ENCODE data around the gene ILF3. TPM values are rescaled to one million over a fixed set of nuclear protein-coding genes. Genes with fewer than 3 reads are reported as not detected.
"Not testable (repeated sequence)": the region's sequence is repeated elsewhere in the genome, so short reads cannot be mapped to it uniquely, and the experiment has no call there.

Gene ILF3
- total RNA-seq, 2 experiments from 2014 or later: 433 to 570 TPM

- ChIA-PET CTCF (interaction anchor here (0.7 to 1.9 kb wide), 2 partner anchors 16 to 115 kb away, joined by 4 to 6 read pairs; no protein-coding TSS in a partner anchor), POLR2A (no interaction called here)
- Mint-ChIP-seq H3K27me3 (no peaks in the 10 kb centered on the region), H3K4me1 (peaks cover 58% of the 10 kb centered on the region), H3K9me3 (ENCODE audit: low read depth) (no peaks in the 10 kb centered on the region), H3K27ac (peak overlapping the region; percentile 61), H3K36me3 (ENCODE audit: low read depth) (peaks cover 46% of the 10 kb centered on the region), H3K4me3 (no peak overlapping the region)
- no peak for DNase-seq
- intact Hi-C loops (cut with DNase I, micrococcal nuclease): no loop called here
- ATAC-seq: no peak
Measured at GRCh38 chr19:10660346-10660745, 6.2 kb downstream of the ILF3 start.

DNA sequence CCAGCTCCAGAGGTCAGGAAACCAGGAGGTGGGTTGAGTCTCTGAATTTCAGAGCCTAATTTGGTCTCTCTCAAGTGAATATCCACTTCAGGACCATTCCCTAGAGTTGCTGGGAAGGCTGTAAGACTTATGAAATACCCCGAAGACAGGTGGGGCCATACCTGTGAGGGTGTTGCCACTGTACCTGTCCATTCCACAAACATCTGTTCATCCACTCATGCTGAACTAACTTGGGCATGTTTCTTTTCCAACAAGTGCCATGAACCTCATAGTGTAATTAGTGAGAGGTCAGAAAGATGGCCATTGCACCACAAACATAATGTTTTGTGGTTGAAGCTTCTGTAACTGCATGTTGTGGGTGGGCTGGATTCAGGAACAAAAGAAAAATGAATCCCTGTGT is 7.8 kb downstream of the ILF3 start:
- Mint-ChIP-seq H3K4me1 (peaks cover 56% of the 10 kb centered on the region), H3K4me3 (no peak overlapping the region), H3K27ac (peak overlapping the region; percentile 80), H3K36me3 (ENCODE audit: low read depth) (peaks cover 40% of the 10 kb centered on the region), H3K27me3 (no peaks in the 10 kb centered on the region), H3K9me3 (ENCODE audit: low read depth) (no peaks in the 10 kb centered on the region)
- ATAC-seq (no peak), DNase-seq (no peak)
- intact Hi-C loops (cut with DNase I, micrococcal nuclease): no loop called here
- ChIA-PET POLR2A (interaction anchor here (0.6 to 2.1 kb wide), 3 partner anchors 10 to 38 kb away, joined by 3 to 11 read pairs (median 4); no protein-coding TSS in a partner anchor), CTCF (interaction anchor here (0.6 to 2.2 kb wide), 5 partner anchors 9 to 81 kb away, joined by 3 to 10 read pairs (median 6); no protein-coding TSS in a partner anchor)

DNA sequence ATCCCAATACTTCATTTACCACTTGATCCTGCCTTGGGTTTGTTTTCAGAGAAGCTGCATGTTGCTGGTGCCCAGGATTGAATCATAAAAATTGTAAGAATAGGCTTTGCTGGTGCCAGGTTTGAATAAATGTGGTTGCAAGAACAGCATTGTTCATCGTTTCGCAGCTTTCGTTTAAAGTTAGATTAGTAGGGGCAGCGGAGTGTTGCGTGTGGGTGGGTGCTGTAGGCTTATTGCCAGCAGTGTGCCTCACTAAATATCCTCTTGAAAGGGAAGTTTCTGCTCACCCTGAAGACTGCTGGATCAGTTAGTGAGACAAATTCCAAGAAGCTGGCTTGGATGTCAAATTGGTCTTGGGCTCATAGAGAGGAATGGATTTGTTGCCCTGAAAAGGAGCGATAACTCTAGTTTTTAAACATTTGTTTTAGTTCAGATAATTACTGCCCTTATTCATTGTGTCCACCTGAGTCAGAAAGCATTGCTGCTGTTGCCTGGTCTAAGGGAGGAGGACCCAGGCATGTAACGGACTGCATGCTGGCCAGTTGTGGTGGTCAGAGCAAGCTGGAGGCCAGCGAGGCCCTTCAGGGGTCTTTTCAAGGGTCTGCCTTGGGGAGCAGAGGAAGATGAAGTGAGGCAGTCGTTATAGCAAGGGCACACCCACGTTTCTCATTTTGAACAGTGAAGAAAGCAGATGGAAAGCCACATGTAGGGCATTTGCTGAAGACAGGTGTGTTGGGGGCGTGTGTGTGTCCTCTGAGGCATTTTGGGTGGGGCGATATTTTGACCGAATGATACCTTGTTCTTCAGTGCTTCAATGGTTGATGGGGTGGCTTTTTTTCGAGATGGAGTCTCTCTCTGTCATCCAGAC is 8.5 kb downstream of the ILF3 start:
- CTCF ChIA-PET: interaction anchor here (0.7 to 2.2 kb wide), 3 partner anchors 36 to 82 kb away, joined by 4 to 10 read pairs (median 7); no protein-coding TSS in a partner anchor
- Mint-ChIP-seq H3K9me3 (ENCODE audit: low read depth) (no peaks in the 10 kb centered on the region), H3K4me3 (no peak overlapping the region), H3K36me3 (ENCODE audit: low read depth) (peaks cover 41% of the 10 kb centered on the region), H3K27ac (peak overlapping the region; percentile 80), H3K4me1 (peaks cover 54% of the 10 kb centered on the region), H3K27me3 (no peaks in the 10 kb centered on the region)
- intact Hi-C loops (cut with DNase I, micrococcal nuclease): loop anchor here in 1 of 2 experiments (1.0 kb wide), 1 partner anchor 7 kb away; no protein-coding TSS in a partner anchor
- ATAC-seq (peak; percentile 70), DNase-seq (peak; percentile 55)
- POLR2A ChIA-PET: interaction anchor here (0.6 to 2.1 kb wide), 2 partner anchors 10 to 127 kb away, joined by 3 to 11 read pairs; no protein-coding TSS in a partner anchor

GRCh38 chr19:10663252-10663563 is 9.1 kb downstream of the ILF3 start:
- ChIA-PET CTCF (interaction anchor here (2.2 kb wide), 1 partner anchor 82 kb away, joined by 10 read pairs; no protein-coding TSS in a partner anchor), POLR2A (interaction anchor here (0.6 kb wide), 1 partner anchor 128 kb away, joined by 3 read pairs; no protein-coding TSS in a partner anchor)
- H3K36me3 Mint-ChIP-seq (ENCODE audit: low read depth): peaks cover 42% of the 10 kb centered on the region
- not testable (repeated sequence) for H3K9me3 Mint-ChIP-seq (ENCODE audit: low read depth); H3K4me3 Mint-ChIP-seq; DNase-seq; ATAC-seq; H3K27me3 Mint-ChIP-seq
- intact Hi-C loops (cut with DNase I, micrococcal nuclease): loop anchor here in 1 of 2 experiments (1.0 kb wide), 1 partner anchor 8 kb away; no protein-coding TSS in a partner anchor
- H3K4me1 Mint-ChIP-seq: peaks cover 57% of the 10 kb centered on the region
- H3K27ac Mint-ChIP-seq: peak overlapping the region; percentile 80

DNA sequence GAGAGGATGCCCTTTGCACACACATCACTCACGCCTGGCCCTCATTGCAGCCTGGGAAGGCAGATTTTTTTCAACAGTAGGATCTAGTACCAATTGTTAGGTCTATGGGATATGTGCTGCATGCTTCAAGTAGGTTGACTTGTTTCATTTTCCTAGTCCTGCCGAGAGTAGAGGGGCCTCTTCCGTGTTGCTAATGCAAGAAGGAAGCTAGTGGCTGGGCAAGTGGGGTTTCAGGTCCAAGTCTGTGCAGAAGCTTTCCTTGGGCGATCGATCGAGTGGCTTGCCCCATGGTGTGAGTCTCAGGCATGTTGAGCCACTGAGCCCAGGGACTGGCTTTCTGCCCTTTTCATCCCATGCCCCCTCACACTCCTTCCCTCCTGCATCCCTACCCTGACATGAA is 13.7 kb downstream of the ILF3 start:
- intact Hi-C loops (cut with DNase I, micrococcal nuclease): no loop called here
- ATAC-seq: no peak
- DNase-seq: no peak
- Mint-ChIP-seq H3K27me3 (no peaks in the 10 kb centered on the region), H3K4me1 (peaks cover 35% of the 10 kb centered on the region), H3K4me3 (no peak overlapping the region), H3K9me3 (ENCODE audit: low read depth) (no peaks in the 10 kb centered on the region), H3K36me3 (ENCODE audit: low read depth) (peaks cover 36% of the 10 kb centered on the region), H3K27ac (peak overlapping the region; percentile 34)
- POLR2A ChIA-PET: interaction anchor here (0.6 to 1.2 kb wide), 6 partner anchors 9 to 122 kb away, joined by 3 to 7 read pairs (median 3); no protein-coding TSS in a partner anchor
- CTCF ChIA-PET: interaction anchor here (1.0 to 2.4 kb wide), 5 partner anchors 10 to 87 kb away, joined by 3 to 8 read pairs (median 3); no protein-coding TSS in a partner anchor

GRCh38 chr19:10669246-10669645 is 15.1 kb downstream of the ILF3 start:
- Mint-ChIP-seq H3K4me3 (no peak overlapping the region), H3K9me3 (ENCODE audit: low read depth) (no peaks in the 10 kb centered on the region), H3K36me3 (ENCODE audit: low read depth) (peaks cover 43% of the 10 kb centered on the region), H3K27ac (peak overlapping the region; percentile 1), H3K4me1 (peaks cover 28% of the 10 kb centered on the region), H3K27me3 (no peaks in the 10 kb centered on the region)
- ChIA-PET POLR2A (interaction anchor here (0.6 kb wide), 1 partner anchor 77 kb away, joined by 5 read pairs; no protein-coding TSS in a partner anchor), CTCF (interaction anchor here (1.1 to 2.3 kb wide), 2 partner anchors 11 to 40 kb away, joined by 3 to 8 read pairs; no protein-coding TSS in a partner anchor)
- intact Hi-C loops (cut with DNase I, micrococcal nuclease): no loop called here
- ATAC-seq (no peak), DNase-seq (no peak)

DNA sequence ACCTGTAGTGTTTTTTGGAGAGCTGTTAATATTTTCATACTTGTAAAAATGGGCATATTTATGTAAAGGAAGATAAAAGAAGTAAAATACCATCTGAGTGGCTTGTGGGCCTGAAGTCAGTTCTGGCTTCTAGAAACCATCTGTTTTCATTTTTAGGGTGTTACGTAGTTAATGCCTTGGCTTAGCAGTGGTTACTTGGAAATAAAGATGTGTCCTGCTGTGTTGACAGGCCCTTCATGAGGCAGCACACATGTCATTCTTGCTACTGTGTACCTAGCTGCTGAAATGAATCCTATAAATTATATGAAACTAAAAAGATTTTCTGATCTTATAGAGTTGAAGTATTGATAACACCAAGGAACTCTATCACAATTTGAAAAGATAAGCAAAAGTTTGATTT is 16.0 kb downstream of the ILF3 start:
- Mint-ChIP-seq H3K4me1 (peaks cover 28% of the 10 kb centered on the region), H3K9me3 (ENCODE audit: low read depth) (no peaks in the 10 kb centered on the region), H3K27ac (peak overlapping the region; percentile 31), H3K36me3 (ENCODE audit: low read depth) (peaks cover 47% of the 10 kb centered on the region), H3K27me3 (no peaks in the 10 kb centered on the region), H3K4me3 (no peak overlapping the region)
- DNase-seq: no peak
- ATAC-seq: no peak
- ChIA-PET CTCF (interaction anchor here (0.7 to 1.0 kb wide), 5 partner anchors 15 to 162 kb away, joined by 3 to 6 read pairs (median 3); no protein-coding TSS in a partner anchor), POLR2A (interaction anchor here (0.5 to 0.6 kb wide), 2 partner anchors 13 to 31 kb away, joined by 3 read pairs; no protein-coding TSS in a partner anchor)
- intact Hi-C loops (cut with DNase I, micrococcal nuclease): loop anchor here in 1 of 2 experiments (10.0 kb wide), 1 partner anchor 525 kb away; no protein-coding TSS in a partner anchor

GRCh38 chr19:10670876-10671804 is 17.0 kb downstream of the ILF3 start:
- no peak for ATAC-seq
- intact Hi-C loops (cut with DNase I, micrococcal nuclease): loop anchor here in 1 of 2 experiments (10.0 kb wide), 1 partner anchor 526 kb away; no protein-coding TSS in a partner anchor
- ChIA-PET CTCF (interaction anchor here (0.7 to 3.1 kb wide), 8 partner anchors 19 to 163 kb away, joined by 3 to 10 read pairs (median 3); no protein-coding TSS in a partner anchor), POLR2A (interaction anchor here (0.6 to 2.3 kb wide), 6 partner anchors 9 to 177 kb away, joined by 3 to 11 read pairs (median 4); partner anchors contain the start of gene QTRT1)
- Mint-ChIP-seq H3K36me3 (ENCODE audit: low read depth) (peaks cover 52% of the 10 kb centered on the region), H3K27me3 (no peaks in the 10 kb centered on the region), H3K9me3 (ENCODE audit: low read depth) (no peaks in the 10 kb centered on the region), H3K4me1 (peaks cover 27% of the 10 kb centered on the region), H3K4me3 (no peak overlapping the region), H3K27ac (no peak overlapping the region)
- no peak for DNase-seq

GRCh38 chr19:10671922-10672321 is 17.8 kb downstream of the ILF3 start:
- not testable (repeated sequence) for ATAC-seq; H3K4me3 Mint-ChIP-seq; H3K9me3 Mint-ChIP-seq (ENCODE audit: low read depth); DNase-seq; H3K27me3 Mint-ChIP-seq; H3K27ac Mint-ChIP-seq
- CTCF ChIA-PET: interaction anchor here (0.7 to 3.1 kb wide), 4 partner anchors 18 to 135 kb away, joined by 3 to 10 read pairs (median 5); no protein-coding TSS in a partner anchor
- POLR2A ChIA-PET: interaction anchor here (0.6 to 2.3 kb wide), 4 partner anchors 10 to 29 kb away, joined by 3 to 11 read pairs (median 4); partner anchors contain the start of gene QTRT1
- peaks cover 50% of the 10 kb centered on the region for H3K36me3 Mint-ChIP-seq (ENCODE audit: low read depth)
- intact Hi-C loops (cut with DNase I, micrococcal nuclease): loop anchor here in 1 of 2 experiments (10.0 kb wide), 1 partner anchor 527 kb away; no protein-coding TSS in a partner anchor
- H3K4me1 Mint-ChIP-seq: peaks cover 19% of the 10 kb centered on the region

DNA sequence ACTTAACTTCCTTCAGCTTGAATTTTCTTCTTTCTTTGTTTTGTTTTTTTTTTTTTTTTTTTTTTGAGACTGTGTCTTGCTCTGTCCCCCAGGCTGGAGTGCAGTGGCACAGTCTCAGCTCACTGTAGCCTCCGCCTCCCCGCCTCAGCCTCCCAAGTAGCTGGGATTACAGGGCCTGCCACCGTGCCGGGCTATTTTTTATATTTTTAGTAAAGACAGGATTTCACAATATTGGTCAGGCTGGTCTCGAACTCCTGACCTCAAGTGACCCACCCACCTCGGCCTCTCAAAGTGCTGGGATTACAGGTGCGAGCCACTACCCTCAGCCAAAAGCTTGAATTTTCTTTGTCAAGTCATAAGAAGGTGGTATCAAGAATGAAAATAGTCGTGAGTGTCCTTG is 21.1 kb downstream of the ILF3 start:
- H3K27ac Mint-ChIP-seq; DNase-seq; H3K9me3 Mint-ChIP-seq (ENCODE audit: low read depth); ATAC-seq; H3K4me3 Mint-ChIP-seq; H3K4me1 Mint-ChIP-seq; H3K27me3 Mint-ChIP-seq; CTCF ChIA-PET: not testable (repeated sequence)
- intact Hi-C loops (cut with DNase I, micrococcal nuclease): loop anchor here in 1 of 2 experiments (10.0 kb wide), 1 partner anchor 530 kb away; no protein-coding TSS in a partner anchor
- POLR2A ChIA-PET: interaction anchor here (1.0 kb wide), 1 partner anchor 161 kb away, joined by 3 read pairs; the partner anchor contains the start of gene TMED1
- H3K36me3 Mint-ChIP-seq (ENCODE audit: low read depth): peaks cover 66% of the 10 kb centered on the region

All from activated CD4-positive, alpha-beta T cell treated with anti-CD3 and anti-CD28 coated beads for 36 hours (primary cell).